Upper lobe of left lung (tissue), 6 donors: ENCODE results near the gene METRNL. TPM values are rescaled to one million over a fixed set of nuclear protein-coding genes. Genes with fewer than 3 reads are reported as not detected.
A peak's percentile ranks its signal among the peaks of the same experiment; 100 is the strongest.
"Not testable (repeated sequence)": the region's sequence is repeated elsewhere in the genome, so short reads cannot be mapped to it uniquely, and the experiment has no call there.

Source experiments
- ATAC-seq, 2 donors: fragments of 200-7000 bp; cut with Tn5 transposase; one replicate each; pipeline ENCODE4 v1.9.1; 2022; ENCODE audit warnings: mild to moderate bottlenecking in 2 of 2, moderate library complexity in 2 of 2; ENCODE audit not compliant: low FRiP score in 2 of 2
- DNase-seq, 2 donors: peaks; one replicate each; pipeline ENCODE4 v3.0.0-alpha.2; 2019 to 2020
- H3K27ac ChIP-seq, 4 donors: fragments of 200-600 bp; sonication (generic); one replicate each; pipeline ENCODE4 v1.5.1; 2016 to 2019
- H3K27me3 ChIP-seq, 4 donors: fragments of 200-600 bp; sonication (generic); one replicate each; pipeline ENCODE4 v1.5.1; 2017 to 2019
- H3K36me3 ChIP-seq, 4 donors: fragments of 200-600 bp; sonication (generic); one replicate each; pipeline ENCODE4 v1.5.1; 2016 to 2019
- H3K4me1 ChIP-seq, 4 donors: fragments of 200-600 bp; sonication (generic); one replicate each; pipeline ENCODE4 v1.5.1; 2018 to 2019
- H3K4me3 ChIP-seq, 4 donors: fragments of 200-600 bp; sonication (generic); one replicate each; pipeline ENCODE4 v1.5.1; 2017 to 2019; ENCODE audit warnings: mild to moderate bottlenecking in 2 of 4, moderate library complexity in 1 of 4
- H3K9me3 ChIP-seq, 4 donors: fragments of 200-600 bp; sonication (generic); one replicate each; pipeline ENCODE4 v1.5.1; 2018 to 2019
- CTCF ChIP-seq, 6 experiments: fragments of 450-650 bp in 4 of 6; fragments of 200-600 bp in 2 of 6; sonication (generic) in 2 of 6; IDR thresholded peaks; one replicate each; pipeline ENCODE4 v1.5.1; 2016 to 2019; ENCODE audit warnings: antibody characterized with exemption in 6 of 6
- EP300 ChIP-seq, 4 donors: sonication (generic); formaldehyde crosslinking; IDR thresholded peaks; one replicate each; pipeline ENCODE4 v1.5.1; 2017; ENCODE audit warnings: antibody characterized with exemption in 4 of 4, control low read depth in 2 of 4
- POLR2A ChIP-seq, 4 donors: fragments of 450-650 bp; IDR thresholded peaks; one replicate each; pipeline ENCODE4 v1.5.1; 2016 to 2017; ENCODE audit warnings: antibody characterized with exemption in 4 of 4, mild to moderate bottlenecking in 2 of 4
- POLR2AphosphoS5 ChIP-seq, 2 donors: sonication (generic); formaldehyde crosslinking; IDR thresholded peaks; one replicate each; pipeline ENCODE4 v1.5.1; 2017; ENCODE audit warnings: antibody characterized with exemption in 2 of 2
- WGBS, 2 donors: methylation state at CpG; one replicate each; pipeline ENCODE4 v1.1.5; 2017 to 2018; 5-methylcytosine and 5-hydroxymethylcytosine counted together
- total RNA-seq, 6 donors: library from RNA; depleted of rRNA in 4 of 6; stranded (reverse); fragments of >200 nt in 4 of 6; gene quantifications; one replicate each; pipeline versions ENCODE4 v1.1.0 to v1.2.1, GENCODE V29; 2016 to 2021
- donor health status: DM: no; HTN: no; CAD: no; lungs with moderate emphysema.
- donor health status: DM: no; HTN: yes; CAD: no; lungs with severe emphysema.

METRNL gene
- total RNA-seq, 6 donors from 2014 or later, result 59.4 to 120 (median 76.4) TPM

- no peak overlapping the region for H3K4me3 ChIP-seq
- H3K36me3 ChIP-seq, result peaks cover 0 to 5% (median 2%) of the 10 kb centered on the region in 4 donors
- WGBS, 2 donors, result 93 to 96% methylated on average over 8 of the region's 8 CpGs
- H3K9me3 ChIP-seq, result peaks cover 6 to 12% (median 8%) of the 10 kb centered on the region in 4 donors
- no peaks in the 10 kb centered on the region for H3K27me3 ChIP-seq
- no peaks in the 10 kb centered on the region for H3K4me1 ChIP-seq
- DNase-seq (no peak), ATAC-seq (no peak)
- no peak overlapping the region for H3K27ac ChIP-seq
- no peak for TF ChIP-seq EP300 (IDR thresholded peaks at IDR 0.05)
- no peak for TF ChIP-seq POLR2AphosphoS5 (IDR thresholded peaks at IDR 0.05)
- TF ChIP-seq CTCF (IDR thresholded peaks at IDR 0.05), result no peak
- no peak for TF ChIP-seq POLR2A (IDR thresholded peaks at IDR 0.05)
Measured at GRCh38 chr17:83042522-83043158, 36.8 kb upstream of the METRNL start.

- ATAC-seq, H3K36me3 ChIP-seq, H3K4me1 ChIP-seq, H3K4me3 ChIP-seq, H3K27me3 ChIP-seq, H3K27ac ChIP-seq: not testable (repeated sequence)
- WGBS, 2 donors, result 97 to 99% methylated on average over 18 of the region's 18 CpGs
- peaks cover 6 to 12% (median 8%) of the 10 kb centered on the region in 4 donors for H3K9me3 ChIP-seq
- peak in 1 of 2 donors; percentile 45 for DNase-seq
Measured at GRCh38 chr17:83044479-83044878, 34.9 kb upstream of the METRNL start.

GRCh38 chr17:83046448-83047181 is 32.8 kb upstream of the METRNL start:
- peaks cover 0 to 4% (median 2%) of the 10 kb centered on the region in 4 donors for H3K36me3 ChIP-seq
- no peaks in the 10 kb centered on the region for H3K27me3 ChIP-seq
- ATAC-seq (no peak), DNase-seq (no peak)
- no peak for TF ChIP-seq EP300 (IDR thresholded peaks at IDR 0.05)
- no peak for TF ChIP-seq CTCF (IDR thresholded peaks at IDR 0.05)
- no peak for TF ChIP-seq POLR2A (IDR thresholded peaks at IDR 0.05)
- no peak for TF ChIP-seq POLR2AphosphoS5 (IDR thresholded peaks at IDR 0.05)
- WGBS, 2 donors, result 94 to 98% methylated on average over 12 of the region's 12 CpGs
- peaks cover 0 to 10% (median 8%) of the 10 kb centered on the region in 4 donors for H3K4me1 ChIP-seq
- H3K27ac ChIP-seq, result no peak overlapping the region
- H3K9me3 ChIP-seq, result peaks cover 0 to 6% (median 2%) of the 10 kb centered on the region in 4 donors
- H3K4me3 ChIP-seq, result no peak overlapping the region

- ATAC-seq, result no peak
- Histone ChIP-seq H3K27me3 (no peaks in the 10 kb centered on the region), H3K27ac (no peak overlapping the region), H3K36me3 (peaks cover 0 to 4% (median 0%) of the 10 kb centered on the region in 4 donors), H3K9me3 (peaks cover 0 to 5% (median 0%) of the 10 kb centered on the region in 4 donors), H3K4me3 (no peak overlapping the region), H3K4me1 (peaks cover 2 to 12% (median 11%) of the 10 kb centered on the region in 4 donors)
- WGBS, 2 donors, result 63 to 69% methylated on average over 2 of the region's 2 CpGs
- DNase-seq, result no peak
- TF ChIP-seq EP300 (IDR thresholded peaks at IDR 0.05) (no peak), POLR2A (IDR thresholded peaks at IDR 0.05) (no peak), POLR2AphosphoS5 (IDR thresholded peaks at IDR 0.05) (no peak), CTCF (IDR thresholded peaks at IDR 0.05) (no peak)
Measured at GRCh38 chr17:83047182-83047478, 32.3 kb upstream of the METRNL start.

- H3K27ac ChIP-seq, result peak overlapping the region; percentile 78 to 89 (median 84)
- peak overlapping the region in 2 of 4 donors; percentile 5 to 17 for H3K4me3 ChIP-seq
- ATAC-seq, H3K9me3 ChIP-seq, H3K27me3 ChIP-seq, H3K36me3 ChIP-seq: not testable (repeated sequence)
- WGBS, 2 donors, result 75 to 76% methylated on average over 12 of the region's 12 CpGs
- peak in 1 of 2 donors; percentile 15 for DNase-seq
- H3K4me1 ChIP-seq, result peaks cover 7 to 17% (median 16%) of the 10 kb centered on the region in 4 donors
Measured at GRCh38 chr17:83047818-83048475, 31.5 kb upstream of the METRNL start.
